GM19467 (cell line): ENCODE results near the gene TXNDC2.
"Not testable (repeated sequence)": the region's sequence is repeated elsewhere in the genome, so short reads cannot be mapped to it uniquely, and the experiment has no call there.

Source experiments
- ATAC-seq: cut with Tn5 transposase; IDR thresholded peaks from one replicate; pipeline ENCODE4 v1.9.1; 2021; ENCODE audit warnings: mild to moderate bottlenecking, moderate library complexity; ENCODE audit not compliant: unreplicated experiment

Gene TXNDC2

GRCh38 chr18:9885170-9886004 lies at the start of gene TXNDC2:
TXNDC2 (plus strand) TSS chr18:9885973; CDS start chr18:9886681, 708 bp downstream.
- no peak for ATAC-seq

DNA sequence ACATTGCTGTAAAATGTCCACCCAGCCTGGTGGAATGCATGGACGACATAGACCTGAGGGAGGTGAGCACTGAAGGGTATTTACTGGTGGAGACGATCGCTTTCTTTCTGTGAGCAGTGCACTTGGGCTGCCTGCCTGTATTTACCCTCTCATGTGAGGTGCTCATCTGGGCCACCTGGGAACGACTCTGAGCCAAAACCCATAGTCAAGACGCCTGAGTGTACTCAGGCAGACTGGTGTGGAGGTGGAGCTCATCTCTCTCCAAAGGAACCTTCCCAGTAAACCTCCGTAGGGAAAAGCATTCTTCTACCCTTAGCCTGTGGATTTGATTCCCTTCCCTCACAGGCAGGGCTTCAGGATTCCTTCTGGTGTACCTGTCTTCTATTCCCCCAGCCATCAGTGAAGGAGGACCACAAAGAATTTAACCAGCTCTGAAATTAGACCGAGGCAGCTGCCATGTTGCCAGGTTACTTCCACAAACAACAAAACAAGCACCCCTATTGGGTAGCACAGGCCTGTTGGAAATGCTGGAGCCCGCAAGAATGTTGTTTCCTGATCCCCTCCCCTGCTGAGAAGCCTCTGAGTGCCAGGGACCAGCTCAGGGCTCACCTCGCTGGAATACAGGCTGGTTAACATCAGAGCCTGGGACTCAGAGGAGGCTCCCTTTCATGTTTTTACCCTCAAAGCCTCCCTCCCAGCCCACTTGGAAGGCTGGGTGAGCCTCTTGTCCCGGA lies 47.5 kb upstream of the TXNDC2 start:
- no peak for ATAC-seq

DNA sequence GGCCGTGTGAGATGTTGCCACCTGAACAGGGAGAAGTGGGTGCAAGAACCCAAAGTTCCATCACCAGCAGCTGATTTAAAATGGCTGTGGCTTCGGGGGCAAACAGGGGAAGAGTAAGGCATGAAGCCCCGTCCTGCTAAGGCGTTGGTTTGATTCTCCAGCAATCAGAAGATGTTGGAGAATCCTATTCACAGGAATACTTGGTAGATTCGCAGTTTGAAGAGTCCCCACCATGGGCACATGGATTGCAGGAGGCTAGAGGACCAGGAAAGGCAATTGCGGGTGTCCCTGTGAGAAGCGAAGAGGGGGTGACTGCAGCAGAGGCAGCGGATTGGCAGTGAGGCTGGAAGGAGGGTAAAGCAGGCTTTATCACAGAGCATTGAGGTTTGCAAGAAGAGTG lies 46.6 kb upstream of the TXNDC2 start:
- no peak for ATAC-seq

DNA sequence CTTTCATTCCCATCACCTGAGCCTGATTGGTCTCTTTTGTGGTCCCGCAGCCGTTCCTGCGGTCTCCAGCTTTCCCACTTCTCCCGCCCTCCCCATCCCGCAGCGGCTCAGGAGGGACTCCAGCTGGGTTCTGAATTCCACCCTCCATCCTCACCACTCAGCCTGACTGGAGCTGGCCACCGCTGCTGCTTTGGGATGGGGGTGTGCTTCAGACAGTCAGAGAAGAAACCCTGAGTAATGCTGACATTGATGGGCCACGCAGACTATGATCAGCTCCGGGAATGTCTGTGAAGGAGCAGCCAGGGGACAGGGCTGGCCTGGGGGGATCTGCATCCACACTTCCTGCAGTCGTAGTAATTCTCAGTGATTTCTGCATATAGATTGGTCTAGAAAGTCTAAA lies 45.9 kb upstream of the TXNDC2 start:
- ATAC-seq: no peak

DNA sequence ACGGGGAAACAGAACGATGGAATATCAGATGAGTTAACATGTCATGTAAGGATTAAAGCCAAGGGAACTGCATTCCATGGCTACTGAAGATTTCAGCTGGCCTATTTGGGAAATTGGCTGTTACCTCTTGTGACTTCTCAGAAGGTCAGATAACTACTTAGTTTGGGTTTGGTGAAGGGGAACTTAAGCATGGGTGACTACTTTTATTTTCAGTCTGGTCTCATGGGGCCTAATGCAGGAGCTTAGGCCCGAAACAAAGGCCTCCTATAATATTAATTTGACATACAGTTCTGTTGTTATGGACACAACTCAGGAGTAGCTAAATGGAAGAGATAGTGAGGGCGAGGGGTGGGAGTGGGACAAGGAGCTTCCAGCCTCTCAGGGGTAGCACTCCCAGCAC lies 44.0 kb upstream of the TXNDC2 start:
- ATAC-seq: no peak

DNA sequence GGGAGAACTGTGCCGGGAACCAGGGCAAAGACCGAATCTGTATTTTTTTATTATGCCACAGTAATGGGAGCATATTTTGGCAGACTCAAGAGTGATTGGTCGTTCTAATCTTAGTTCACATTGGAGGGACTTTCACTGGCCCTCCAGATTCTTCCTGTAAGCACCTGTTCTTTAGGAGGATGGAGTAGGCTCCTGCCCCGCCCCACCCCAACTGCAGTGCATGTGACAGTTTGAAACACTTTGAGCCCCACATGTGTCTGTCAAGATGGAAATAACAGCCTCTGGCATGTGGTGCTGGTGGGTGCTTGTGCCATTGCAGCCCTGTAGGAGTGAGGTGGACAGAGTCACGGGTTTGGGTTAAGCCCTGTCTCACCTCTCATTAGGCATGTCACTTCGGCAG lies 43.3 kb upstream of the TXNDC2 start:
- no peak for ATAC-seq

DNA sequence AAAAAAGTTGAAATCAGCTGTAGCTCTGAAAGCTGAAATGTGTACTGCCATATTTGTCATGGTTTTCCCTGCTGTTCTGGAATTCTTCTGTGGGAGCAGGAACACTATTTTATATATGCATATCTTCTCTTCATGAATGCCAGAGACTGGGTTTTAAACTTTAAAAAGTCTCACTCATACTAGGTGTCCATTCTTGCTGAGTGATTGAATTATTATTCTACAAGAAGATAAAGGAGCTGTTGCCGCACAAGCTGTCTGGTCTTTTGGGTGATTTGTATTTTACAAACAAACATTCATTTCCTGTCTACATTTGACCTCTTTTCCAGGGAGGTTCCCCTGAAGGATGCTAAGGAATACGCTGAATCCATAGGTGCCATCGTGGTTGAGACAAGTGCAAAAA lies 40.5 kb upstream of the TXNDC2 start:
- ATAC-seq: no peak

DNA sequence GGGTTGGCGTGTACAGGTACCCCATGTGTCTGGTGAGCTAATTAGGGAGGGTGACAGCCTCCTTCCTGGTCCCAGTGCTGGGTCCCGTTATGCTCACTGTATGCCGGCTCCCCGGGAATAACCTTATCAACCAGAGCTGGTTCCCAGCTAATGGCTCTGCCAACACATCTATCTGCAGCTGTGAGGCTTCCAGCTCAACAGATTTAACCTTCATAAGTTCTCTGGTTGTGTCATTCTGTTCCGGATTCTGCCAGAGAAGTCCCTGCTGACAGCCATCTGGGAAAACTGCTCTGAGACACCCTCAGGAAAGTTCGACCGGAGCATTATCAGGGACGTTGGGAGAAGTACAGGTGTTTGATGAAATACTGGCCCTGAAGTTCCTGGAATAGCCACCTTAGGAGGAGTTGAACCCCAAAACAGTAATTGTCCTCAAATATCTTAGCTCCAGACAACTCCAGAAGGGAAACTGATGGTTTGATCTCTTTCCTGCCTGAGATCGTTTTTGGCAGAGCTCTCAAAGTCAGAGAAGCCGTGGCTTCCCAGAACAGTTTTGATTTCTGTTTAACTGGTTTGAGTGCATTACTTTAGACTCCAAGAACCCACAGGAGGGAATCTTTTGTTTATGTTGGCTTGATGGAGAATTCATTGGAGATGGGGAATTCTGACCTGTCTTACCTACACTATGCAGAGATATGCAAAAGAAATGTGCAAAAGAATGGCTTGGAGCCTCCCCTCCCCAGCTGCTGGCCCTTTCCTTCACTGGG lies 39.4 kb upstream of the TXNDC2 start:
- no peak for ATAC-seq

DNA sequence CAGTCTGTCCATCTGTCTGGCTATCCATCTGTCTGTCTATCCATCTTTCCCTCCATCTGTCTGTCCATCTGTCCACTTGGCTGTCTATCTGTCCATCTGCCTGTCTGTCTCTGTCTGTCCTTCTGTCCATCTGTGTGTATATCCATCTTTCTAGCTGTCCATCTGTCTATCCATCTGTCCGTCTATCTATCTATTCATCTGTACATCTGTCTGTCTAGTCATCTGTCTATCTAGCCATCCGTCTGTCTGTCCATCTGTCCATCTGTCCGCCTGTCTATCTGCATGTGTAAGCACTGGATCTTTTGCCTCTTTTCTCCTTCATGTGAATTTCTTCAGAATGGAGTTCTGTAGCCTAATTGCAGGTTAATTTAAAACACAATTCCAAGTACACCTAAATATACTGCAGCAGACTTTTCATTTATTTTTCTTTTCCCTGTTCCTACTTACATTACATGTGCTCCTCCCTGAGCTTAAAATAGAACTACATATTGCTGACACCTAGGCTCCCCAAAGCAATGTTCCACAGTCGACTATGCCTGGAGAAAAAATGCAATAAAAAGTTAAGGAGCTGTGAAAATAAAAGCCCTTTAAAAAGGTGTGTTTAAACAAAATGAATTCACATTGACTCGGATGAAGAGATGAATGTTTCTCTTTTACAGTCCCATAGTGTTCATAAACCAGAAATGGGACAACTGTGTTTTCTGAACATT lies 37.4 kb upstream of the TXNDC2 start:
- no peak for ATAC-seq

- ATAC-seq: no peak
Observed at GRCh38 chr18:9849407-9850283, 36.1 kb upstream of the TXNDC2 start.

- ATAC-seq: no peak
Observed at GRCh38 chr18:9850309-9850708, 35.5 kb upstream of the TXNDC2 start.

- no peak for ATAC-seq
Observed at GRCh38 chr18:9851511-9851910, 34.3 kb upstream of the TXNDC2 start.

- no peak for ATAC-seq
Observed at GRCh38 chr18:9852266-9853081, 33.3 kb upstream of the TXNDC2 start.

DNA sequence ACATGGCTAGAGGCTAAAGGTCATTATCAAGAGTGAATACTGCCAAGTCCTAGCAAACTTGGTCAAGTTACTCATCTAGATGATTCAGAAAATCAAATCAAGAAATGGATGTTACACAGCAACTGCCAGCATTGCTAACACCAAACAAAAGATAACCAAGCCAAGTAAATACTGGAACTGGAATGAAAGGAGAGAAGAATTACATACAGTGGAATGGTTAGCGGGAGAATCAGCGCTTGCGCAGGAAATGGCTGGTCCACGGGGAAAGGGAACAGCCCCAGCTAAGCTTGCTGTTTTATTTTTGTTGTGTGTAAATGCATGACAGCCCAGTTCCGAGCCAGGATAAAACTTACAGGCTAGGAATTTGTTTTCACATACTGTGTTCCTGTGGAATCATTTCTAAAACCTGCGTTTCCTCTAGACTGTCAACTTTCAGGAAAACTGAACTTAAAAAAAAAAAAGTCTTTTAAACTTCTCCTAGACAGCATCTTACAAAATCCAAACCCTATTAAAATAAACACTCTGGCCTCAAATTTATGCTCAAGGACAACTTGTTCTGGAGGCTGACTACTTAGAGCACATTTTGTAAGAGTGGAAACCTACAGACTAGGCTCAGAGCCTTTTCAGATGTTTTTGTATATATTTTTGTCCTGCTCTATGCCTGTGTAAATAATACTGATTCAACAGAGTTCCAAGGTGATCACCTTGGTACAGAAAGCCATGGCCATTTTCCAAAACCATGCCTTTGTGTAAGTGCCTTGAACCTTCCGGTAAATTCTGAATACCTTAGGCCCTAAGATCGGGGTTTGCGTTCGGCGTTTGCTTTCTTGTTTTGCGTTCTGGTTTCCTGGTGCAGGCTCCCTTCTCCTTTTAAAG lies 30.7 kb upstream of the TXNDC2 start:
- ATAC-seq: no peak

DNA sequence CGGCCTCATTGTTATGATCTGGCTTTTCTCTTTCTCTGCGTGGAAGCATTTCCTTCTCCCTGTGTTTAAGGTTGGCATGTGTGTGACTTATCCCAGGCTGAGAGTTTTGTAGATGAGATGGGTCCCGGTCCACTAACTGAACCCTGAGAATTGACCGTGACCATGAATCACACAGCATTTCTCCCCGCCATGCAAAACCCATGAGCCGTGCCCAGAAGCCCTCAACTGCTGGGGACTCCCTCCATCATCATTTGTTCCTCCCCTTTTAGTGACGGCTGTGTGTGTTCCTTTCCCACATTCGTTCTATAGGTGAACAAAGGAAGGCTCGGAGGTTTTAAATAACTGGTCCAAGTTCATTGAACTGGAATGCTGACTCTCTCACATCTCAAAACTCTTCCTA lies 30.1 kb upstream of the TXNDC2 start:
- no peak for ATAC-seq

- ATAC-seq: no peak
Observed at GRCh38 chr18:9856092-9856491, 29.7 kb upstream of the TXNDC2 start.

GRCh38 chr18:9857479-9857998 lies 28.2 kb upstream of the TXNDC2 start:
- ATAC-seq: not testable (repeated sequence)

- ATAC-seq: no peak
Observed at GRCh38 chr18:9858642-9859041, 27.1 kb upstream of the TXNDC2 start.
